ENCODE measurements around the gene RABGAP1L. TPM values are rescaled to one million over a fixed set of nuclear protein-coding genes. Genes with fewer than 3 reads are reported as not detected.
A peak's percentile ranks its signal among the peaks of the same experiment; 100 is the strongest.

RABGAP1L gene
- total and polyA plus RNA-seq, 2 donors (not counting 3 experiments of a cell fraction or from before 2014, with no cell fraction given), result 6.4 to 22.2 TPM

DNA sequence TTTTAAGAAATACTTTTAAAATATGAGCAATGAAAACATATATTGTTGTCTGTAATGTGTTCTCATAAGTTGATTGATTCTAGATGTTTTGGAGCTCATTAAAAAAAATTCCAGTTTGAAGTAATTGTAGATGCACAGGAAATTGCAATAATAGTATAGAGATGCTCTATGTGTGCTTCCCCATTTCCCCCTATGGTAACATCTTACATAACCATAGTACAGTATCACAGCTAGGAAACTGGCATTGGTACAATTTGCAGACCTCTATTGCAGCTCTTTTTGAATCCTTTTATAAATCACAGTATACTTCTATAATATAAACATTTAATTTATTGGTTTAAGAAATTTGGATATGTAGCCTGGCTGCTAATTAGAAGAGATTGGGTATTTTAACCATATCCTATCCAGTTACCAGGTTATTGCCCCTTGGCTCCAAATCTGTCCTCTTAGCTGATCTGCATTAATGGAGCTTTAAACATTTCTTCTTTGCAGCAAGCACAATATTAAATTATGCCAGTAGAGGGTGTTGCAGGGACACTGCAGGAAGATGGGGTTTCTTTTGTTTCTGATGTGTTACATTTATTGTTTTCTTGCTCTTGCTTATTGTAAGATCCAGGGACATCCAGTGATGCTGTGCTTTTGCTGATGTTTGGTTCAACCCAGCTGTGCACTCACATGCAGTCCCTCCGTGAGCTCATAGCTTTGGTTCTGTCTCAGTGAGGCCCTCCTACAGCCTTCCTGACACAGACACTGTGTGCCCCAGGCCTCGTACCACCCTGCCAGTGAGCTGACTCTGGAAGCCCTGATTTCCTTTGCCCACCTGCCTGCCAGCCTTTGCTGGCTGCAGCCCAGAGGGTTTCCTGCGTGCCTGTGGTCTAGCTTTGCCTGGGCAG, 103.3 kb downstream of the RABGAP1L start:
- H3K9me3 ChIP-seq (replicated peaks; ENCODE audit: control insufficient read depth, insufficient read depth, low read length), result no peaks in the 10 kb centered on the region
- intact Hi-C loops (cut with micrococcal nuclease), result loop anchor here (1.0 kb wide), 2 partner anchors 464 to 482 kb away; no protein-coding TSS in a partner anchor
- H3K4me3 ChIP-seq (replicated peaks in 1 of 3; ENCODE audit: insufficient read depth in 1 of 3, low read depth in 1 of 3, low read length in 3 of 3), result no peak overlapping the region
- dilution Hi-C loops (cut with MboI; ENCODE audit: extremely low pct_ligation_motif_present, low sequenced_read_pairs), result loop anchor here (10.0 kb wide), 1 partner anchor 462 kb away; no protein-coding TSS in a partner anchor
- DNase-seq (ENCODE audit: low read depth, low spot score) (peak; percentile 68), FAIRE-seq (no peak)
- no peaks in the 10 kb centered on the region for H3K79me2 ChIP-seq (ENCODE audit: control insufficient read depth, insufficient read depth, low read length)
- no peak overlapping the region for H3K4me2 ChIP-seq (ENCODE audit: insufficient read depth, low read length)
- POLR2A ChIA-PET, result interaction anchor here (1.0 kb wide), 1 partner anchor 464 kb away, joined by 4 read pairs; no protein-coding TSS in a partner anchor
- no peaks in the 10 kb centered on the region for H3K9me1 ChIP-seq (replicated peaks; ENCODE audit: control insufficient read depth, extremely low read depth, insufficient read depth, low read length)
- TF ChIP-seq POLR2A (IDR thresholded peaks at IDR 0.05; ENCODE audit: low read depth, low read length), result no peak
- no peak for TF ChIP-seq FOS (IDR thresholded peaks at IDR 0.05; ENCODE audit: borderline replicate concordance, insufficient read depth, low read length)
- TF ChIP-seq, protein P1, sequence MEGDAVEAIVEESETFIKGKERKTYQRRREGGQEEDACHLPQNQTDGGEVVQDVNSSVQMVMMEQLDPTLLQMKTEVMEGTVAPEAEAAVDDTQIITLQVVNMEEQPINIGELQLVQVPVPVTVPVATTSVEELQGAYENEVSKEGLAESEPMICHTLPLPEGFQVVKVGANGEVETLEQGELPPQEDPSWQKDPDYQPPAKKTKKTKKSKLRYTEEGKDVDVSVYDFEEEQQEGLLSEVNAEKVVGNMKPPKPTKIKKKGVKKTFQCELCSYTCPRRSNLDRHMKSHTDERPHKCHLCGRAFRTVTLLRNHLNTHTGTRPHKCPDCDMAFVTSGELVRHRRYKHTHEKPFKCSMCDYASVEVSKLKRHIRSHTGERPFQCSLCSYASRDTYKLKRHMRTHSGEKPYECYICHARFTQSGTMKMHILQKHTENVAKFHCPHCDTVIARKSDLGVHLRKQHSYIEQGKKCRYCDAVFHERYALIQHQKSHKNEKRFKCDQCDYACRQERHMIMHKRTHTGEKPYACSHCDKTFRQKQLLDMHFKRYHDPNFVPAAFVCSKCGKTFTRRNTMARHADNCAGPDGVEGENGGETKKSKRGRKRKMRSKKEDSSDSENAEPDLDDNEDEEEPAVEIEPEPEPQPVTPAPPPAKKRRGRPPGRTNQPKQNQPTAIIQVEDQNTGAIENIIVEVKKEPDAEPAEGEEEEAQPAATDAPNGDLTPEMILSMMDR (IDR thresholded peaks at IDR 0.05; ENCODE audit: extremely low read depth in 1 of 2, insufficient read depth in 1 of 2, low read depth in 1 of 2, low read length in 2 of 2), result peak; percentile 47 to 57
- TF ChIP-seq POLR2AphosphoS5 (IDR thresholded peaks at IDR 0.05; ENCODE audit: insufficient read depth, low read depth, low read length), result no peak
- TF ChIP-seq GATA2 (IDR thresholded peaks at IDR 0.05; ENCODE audit: insufficient read depth, insufficient read length, low read depth, low read length), result no peak
- no TSS peak for BruUV-seq (replicated peaks)
- no peak overlapping the region for H2AFZ ChIP-seq (ENCODE audit: low read depth, low read length)
- H4K20me1 ChIP-seq (replicated peaks; ENCODE audit: control insufficient read depth, extremely low read depth, insufficient read depth, low read length), result no peaks in the 10 kb centered on the region
- H3K4me1 ChIP-seq (ENCODE audit: control insufficient read depth, extremely low read depth, insufficient read depth, low read length), result no peaks in the 10 kb centered on the region
- H3K27me3 ChIP-seq (ENCODE audit: control insufficient read depth in 2 of 2, insufficient read depth in 2 of 2, low read length in 2 of 2), result no peaks in the 10 kb centered on the region
- no peak overlapping the region for H3K9ac ChIP-seq (replicated peaks; ENCODE audit: extremely low read depth, insufficient read depth, low read length)
- CTCF ChIA-PET, result interaction anchor here (0.6 to 2.8 kb wide), 93 partner anchors 10 to 1520 kb away, joined by 3 to 378 read pairs (median 4); no protein-coding TSS in a partner anchor
- H3K36me3 ChIP-seq (ENCODE audit: control insufficient read depth in 2 of 2, extremely low read depth in 1 of 2, insufficient read depth in 2 of 2, low read length in 2 of 2), result no peaks in the 10 kb centered on the region
- no peak overlapping the region for H3K27ac ChIP-seq (ENCODE audit: insufficient read depth, low read depth, low read length)

All from endothelial cell of umbilical vein (primary cell).